HCT116 (cell line): ENCODE measurements around the gene KIAA1549. TPM values are rescaled to one million over a fixed set of nuclear protein-coding genes. Genes with fewer than 3 reads are reported as not detected.

ENCODE experiments used
- ATAC-seq: fragments of 200-7000 bp; cut with Tn5 transposase; 2 replicates; pipeline ENCODE4 v1.9.1; 2020; ENCODE audit warnings: mild to moderate bottlenecking, moderate library complexity
- BruUV-seq: library from RNA; stranded (reverse); fragments of 400-500 nt; replicated peaks from 2 replicates; lab custom pipeline; 2021; lab: Mats Ljungman, UMichigan
- CTCF ChIA-PET: fragments of 300-600 bp; sonication (Branson Sonifier 250); formaldehyde crosslinking; loops from one replicate; lab custom pipeline; 2021; ENCODE audit warnings: antibody characterized with exemption; lab: Charles Lee
- POLR2A ChIA-PET: fragments of 300-600, 350-600 bp; sonication (Branson Sonifier 250); formaldehyde crosslinking; loops from one replicate; lab custom pipeline; 2021; ENCODE audit warnings: antibody characterized with exemption; lab: Charles Lee
- RAD21 ChIA-PET, 2 experiments: fragments of 300-600 bp; sonication (Branson Sonifier 250); formaldehyde crosslinking; loops; one replicate each; lab custom pipeline; 2023; ENCODE audit warnings: low total read pairs in 2 of 2; ENCODE audit not compliant: uncharacterized antibody in 2 of 2, unreplicated experiment in 2 of 2, low non-redundant PET in 1 of 2; lab: Charles Lee
- DNase-seq: peaks from one replicate; pipeline ENCODE4 v3.0.0-alpha.2; 2010; ENCODE audit warnings: low read depth, low spot score
- H2AFZ ChIP-seq: fragments of 200-600 bp; shearing (Covaris generic), sonication (generic); 2 replicates; pipeline ENCODE4 v1.6.1; 2017; ENCODE audit warnings: low read depth, mixed run types, mixed read lengths, antibody characterized with exemption, low read length; ENCODE audit not compliant: poor library complexity, severe bottlenecking
- H3K27ac ChIP-seq: 2 replicates; pipeline ENCODE4 v1.5.1; 2012; ENCODE audit warnings: low read depth, low read length
- H3K27me3 ChIP-seq: fragments of 200-600 bp; sonication (generic); 2 replicates; pipeline ENCODE4 v1.6.1; 2016; ENCODE audit warnings: mixed run types, low read length, mixed read lengths; ENCODE audit not compliant: insufficient read depth
- H3K36me3 ChIP-seq, 2 experiments: fragments of 200-500 bp in 1 of 2; fragments of 200-600 bp in 1 of 2; sonication (Bioruptor generic) in 1 of 2; sonication (generic) in 1 of 2; 2 replicates each; pipeline versions ENCODE4 v1.5.1 to v1.6.1; 2014 to 2016; ENCODE audit warnings: low read length in 2 of 2, inconsistent platforms in 1 of 2, mixed read lengths in 1 of 2, mixed run types in 1 of 2; ENCODE audit not compliant: insufficient read depth in 2 of 2, control insufficient read depth in 1 of 2
- H3K4me1 ChIP-seq, 2 experiments: fragments of 200-600 bp in 1 of 2; sonication (generic) in 1 of 2; 2 replicates each; pipeline versions ENCODE4 v1.5.1 to v1.6.1; 2012 to 2017; ENCODE audit warnings: low read length in 2 of 2, inconsistent platforms in 1 of 2, mild to moderate bottlenecking in 1 of 2, mixed read lengths in 1 of 2, mixed run types in 1 of 2, moderate library complexity in 1 of 2; ENCODE audit not compliant: insufficient read depth in 2 of 2, control insufficient read depth in 1 of 2
- H3K4me2 ChIP-seq: fragments of 200-600 bp; sonication (generic); 2 replicates; pipeline ENCODE4 v1.6.1; 2017; ENCODE audit warnings: mixed run types, low read length, mixed read lengths
- H3K4me3 ChIP-seq, 2 experiments: fragments of 200-600 bp in 1 of 2; sonication (generic) in 1 of 2; replicated peaks in 1 of 2; 2 replicates each; pipeline ENCODE4 v1.5.1; 2011 to 2016; ENCODE audit warnings: low read length in 2 of 2, control low read depth in 1 of 2, low read depth in 1 of 2, mild to moderate bottlenecking in 1 of 2, mixed read lengths in 1 of 2, mixed run types in 1 of 2
- H3K79me2 ChIP-seq: fragments of 200-600 bp; sonication (generic); 2 replicates; pipeline ENCODE4 v1.6.1; 2017; ENCODE audit warnings: mild to moderate bottlenecking, mixed run types, low read length, moderate library complexity, mixed read lengths; ENCODE audit not compliant: insufficient read depth
- H3K9ac ChIP-seq: fragments of 200-600 bp; sonication (generic); 2 replicates; pipeline ENCODE4 v1.6.1; 2016; ENCODE audit warnings: low read length, mixed read lengths
- H3K9me2 ChIP-seq: fragments of 200-600 bp; sonication (generic), shearing (Covaris generic); 2 replicates; pipeline ENCODE4 v1.6.1; 2017; ENCODE audit warnings: mixed run types, mild to moderate bottlenecking, moderate library complexity; ENCODE audit not compliant: insufficient read depth
- H3K9me3 ChIP-seq, 2 experiments: fragments of 200-500 bp in 1 of 2; fragments of 200-600 bp in 1 of 2; sonication (Bioruptor generic) in 1 of 2; sonication (generic) in 1 of 2; 2 replicates each; pipeline ENCODE4 v1.6.1; 2014 to 2017; ENCODE audit warnings: low read length in 2 of 2, mixed read lengths in 2 of 2, inconsistent platforms in 1 of 2, low read depth in 1 of 2, mild to moderate bottlenecking in 1 of 2, mixed run types in 1 of 2, moderate library complexity in 1 of 2; ENCODE audit not compliant: control insufficient read depth in 1 of 2, insufficient read depth in 1 of 2
- H4K20me1 ChIP-seq: fragments of 200-600 bp; sonication (generic), shearing (Covaris generic); 2 replicates; pipeline ENCODE4 v1.6.1; 2017; ENCODE audit warnings: mixed run types, mild to moderate bottlenecking, moderate library complexity; ENCODE audit not compliant: insufficient read depth
- CBX3 ChIP-seq: IDR thresholded peaks from 2 replicates; pipeline ENCODE4 v1.6.1; 2012; ENCODE audit warnings: low read depth
- CEBPB ChIP-seq: IDR thresholded peaks from 2 replicates; pipeline ENCODE4 v1.6.1; 2012; ENCODE audit warnings: low read depth
- EZH2 ChIP-seq: fragments of 200-600 bp; sonication (generic); IDR thresholded peaks from 2 replicates; pipeline ENCODE4 v1.6.1; 2017; ENCODE audit warnings: antibody characterized with exemption, mixed run types
- FOSL1 ChIP-seq: IDR thresholded peaks from 2 replicates; pipeline ENCODE4 v1.6.1; 2012; ENCODE audit warnings: low read depth
- RAD21 ChIP-seq: IDR thresholded peaks from 2 replicates; pipeline ENCODE4 v1.6.1; 2012; ENCODE audit warnings: low read depth, mild to moderate bottlenecking
- SP1 ChIP-seq: IDR thresholded peaks from 2 replicates; pipeline ENCODE4 v1.6.1; 2012; ENCODE audit warnings: low read depth
- TCF7L2 ChIP-seq: IDR thresholded peaks from 2 replicates; pipeline ENCODE4 v1.7.0; 2011; ENCODE audit warnings: borderline replicate concordance, inconsistent platforms; ENCODE audit not compliant: insufficient read depth, insufficient read length; ENCODE audit errors: extremely low read depth
- ZFX ChIP-seq: fragments of 450-650 bp; IDR thresholded peaks from 2 replicates; pipeline ENCODE4 v1.6.1; 2017
- intact Hi-C: fragments of 100-400 bp; cut with micrococcal nuclease; formaldehyde crosslinking; loops from 2 replicates; pipeline ENCODE4 v1.10.0; 2022
- total RNA-seq: library from RNA; stranded (reverse); gene quantifications from one replicate; pipeline ENCODE4 v1.2.1, GENCODE V29; 2021; ENCODE audit not compliant: unreplicated experiment

The KIAA1549 gene
- total RNA-seq, 1 experiment from 2014 or later = 3.9 TPM

- peak; percentile 57 for TF ChIP-seq CBX3
Observed at GRCh38 chr7:138785587-138786437, 195.4 kb downstream of the KIAA1549 start (continued).

- Histone ChIP-seq H3K79me2 (no peaks in the 10 kb centered on the region), H3K9me3 (no peaks in the 10 kb centered on the region), H3K27me3 (no peaks in the 10 kb centered on the region), H3K36me3 (no peaks in the 10 kb centered on the region), H3K27ac (no peak overlapping the region), H2AFZ (no peak overlapping the region), H4K20me1 (no peaks in the 10 kb centered on the region), H3K4me1 (peaks cover 3 to 13% of the 10 kb centered on the region in 2 experiments; a peak in 3 of 4 replicates), H3K4me3 (no peak overlapping the region), H3K9ac (no peak overlapping the region), H3K9me2 (no peaks in the 10 kb centered on the region), H3K4me2 (no peak overlapping the region)
- BruUV-seq = no TSS peak
- RAD21 ChIA-PET = no interaction called here
- TF ChIP-seq SP1 = no peak
- TF ChIP-seq CEBPB = no peak
- TF ChIP-seq ZFX = no peak
- TF ChIP-seq EZH2 = no peak
- TF ChIP-seq CBX3 = no peak
- no peak for TF ChIP-seq FOSL1
- TF ChIP-seq RAD21 = no peak
- no peak for TF ChIP-seq TCF7L2
- ATAC-seq (no peak), DNase-seq (no peak)
- CTCF ChIA-PET = no interaction called here
- POLR2A ChIA-PET = interaction anchor here (1.4 kb wide), 1 partner anchor 8 kb away, joined by 3 read pairs; no protein-coding TSS in a partner anchor
- intact Hi-C loops = no loop called here
Observed at GRCh38 chr7:138784692-138785091, 196.5 kb downstream of the KIAA1549 start.

Other genes with a start within 250 kb of the KIAA1549 start
- gene TMEM213, start 183.4 kb downstream of the KIAA1549 start, total RNA-seq = not detected
- not detected for gene ATP6V0A4, start 183.2 kb downstream of the KIAA1549 start, total RNA-seq
- gene ZC3HAV1L, start 54.7 kb upstream of the KIAA1549 start, total RNA-seq = 11.8 TPM
- gene ZC3HAV1, start 128.3 kb upstream of the KIAA1549 start, total RNA-seq = 23.7 TPM
- gene UBN2, start 249.8 kb upstream of the KIAA1549 start, total RNA-seq = 14.8 TPM